Keratinocyte (primary cell): ENCODE data around the gene KIF1B. TPM values are rescaled to one million over a fixed set of nuclear protein-coding genes. Genes with fewer than 3 reads are reported as not detected.
A peak's percentile ranks its signal among the peaks of the same experiment; 100 is the strongest.

Experiments used
- DNase-seq: peaks from one replicate; pipeline ENCODE4 v3.0.0-alpha.2; 2011; ENCODE audit warnings: low read depth, missing footprints, low spot score
- FAIRE-seq: peaks from 2 replicates; lab custom pipeline; 2011; peaks lifted over from hg19 to GRCh38; lab: Jason Lieb, UNC
- H2AFZ ChIP-seq: 2 replicates; pipeline ENCODE4 v1.6.0; 2012; ENCODE audit warnings: low read length, control low read depth, inconsistent platforms; ENCODE audit not compliant: control insufficient read depth
- H3K27ac ChIP-seq: 2 replicates; pipeline ENCODE4 v1.5.1; 2011; ENCODE audit warnings: low read length; ENCODE audit not compliant: control insufficient read depth, insufficient read depth
- H3K27me3 ChIP-seq: 3 replicates; pipeline ENCODE4 v1.6.0; 2011; ENCODE audit warnings: low read length; ENCODE audit not compliant: control insufficient read depth, insufficient read depth; ENCODE audit errors: extremely low read depth
- H3K36me3 ChIP-seq, 2 experiments: 2 replicates in 1 of 2; 3 replicates in 1 of 2; pipeline ENCODE4 v1.5.1; 2011; ENCODE audit warnings: low read length in 2 of 2, mild to moderate bottlenecking in 1 of 2; ENCODE audit not compliant: control insufficient read depth in 2 of 2, insufficient read depth in 2 of 2; ENCODE audit errors: extremely low read depth in 1 of 2
- H3K4me1 ChIP-seq: 3 replicates; pipeline ENCODE4 v1.5.1; 2011; ENCODE audit warnings: low read length; ENCODE audit not compliant: control insufficient read depth, insufficient read depth; ENCODE audit errors: extremely low read depth
- H3K4me2 ChIP-seq: 3 replicates; pipeline ENCODE4 v1.6.0; 2011; ENCODE audit warnings: low read depth, low read length; ENCODE audit not compliant: control insufficient read depth, insufficient read depth; ENCODE audit errors: extremely low read depth
- H3K4me3 ChIP-seq, 3 experiments: fragments of 200-600 bp in 1 of 3; sonication (generic) in 1 of 3; 2 replicates in 2 of 3; 3 replicates in 1 of 3; pipeline ENCODE4 v1.5.1; 2011 to 2016; ENCODE audit warnings: low read length in 3 of 3, mild to moderate bottlenecking in 3 of 3, control low read depth in 2 of 3, inconsistent platforms in 1 of 3, low read depth in 1 of 3, mixed read lengths in 1 of 3, mixed run types in 1 of 3, moderate library complexity in 1 of 3; ENCODE audit not compliant: control insufficient read depth in 2 of 3, insufficient read depth in 2 of 3; ENCODE audit errors: extremely low read depth in 1 of 3
- H3K79me2 ChIP-seq: 2 replicates; pipeline ENCODE4 v1.6.0; 2012; ENCODE audit warnings: low read length; ENCODE audit not compliant: control insufficient read depth, insufficient read depth
- H3K9ac ChIP-seq: 3 replicates; pipeline ENCODE4 v1.6.0; 2011; ENCODE audit warnings: low read length; ENCODE audit not compliant: control insufficient read depth, insufficient read depth; ENCODE audit errors: extremely low read depth
- H3K9me1 ChIP-seq: 3 replicates; pipeline ENCODE4 v1.6.0; 2011; ENCODE audit warnings: low read length; ENCODE audit not compliant: control insufficient read depth, insufficient read depth; ENCODE audit errors: extremely low read depth
- H3K9me3 ChIP-seq: 2 replicates; pipeline ENCODE4 v1.5.1; 2012; ENCODE audit warnings: low read depth, low read length; ENCODE audit not compliant: control insufficient read depth
- H4K20me1 ChIP-seq: 3 replicates; pipeline ENCODE4 v1.6.0; 2011; ENCODE audit warnings: low read length; ENCODE audit not compliant: control insufficient read depth, insufficient read depth; ENCODE audit errors: extremely low read depth
- CTCF ChIP-seq, 3 experiments: IDR thresholded peaks in 1 of 3; conservative IDR thresholded peaks in 1 of 3; optimal IDR thresholded peaks in 1 of 3; 2 replicates in 2 of 3; 3 replicates in 1 of 3; pipeline versions ENCODE3 to v1.5.1; 2011; ENCODE audit warnings: low read length in 3 of 3, mild to moderate bottlenecking in 3 of 3, moderate library complexity in 2 of 3, control low read depth in 1 of 3, inconsistent platforms in 1 of 3; ENCODE audit not compliant: insufficient read depth in 2 of 3; ENCODE audit errors: extremely low read depth in 1 of 3
- EZH2 ChIP-seq: IDR thresholded peaks from one replicate; pipeline ENCODE4 v1.6.1; 2012; ENCODE audit warnings: inconsistent platforms, mild to moderate bottlenecking, low read length, moderate library complexity
- dilution Hi-C: fragments of 300-500 bp; cut with MboI; formaldehyde crosslinking; loops from one replicate; pipeline ENCODE4 v1.7.0; 2020; ENCODE audit warnings: low sequenced_read_pairs; ENCODE audit not compliant: extremely low pct_ligation_motif_present
- polyA plus RNA-seq, 5 experiments: library from polyadenylated mRNA; depleted of rRNA in 3 of 5; stranded (reverse) in 3 of 5; stranded (forward) in 1 of 5; unstranded in 1 of 5; fragments of >200 nt; gene quantifications; 1 replicate in 1 of 5; 2 replicates in 3 of 5; 3 replicates in 1 of 5; pipeline versions ENCODE4 v1.2.1 to v1.2.3, GENCODE V29; 2011 to 2012; ENCODE audit warnings: missing spikeins in 2 of 5, low read depth in 1 of 5, low replicate concordance in 1 of 5

The KIF1B gene
- polyA plus RNA-seq, 1 donor (not counting 4 experiments of a cell fraction or from before 2014, with no cell fraction given): 15.1 TPM

GRCh38 chr1:10402729-10403274, 192.4 kb downstream of the KIF1B start:
- Histone ChIP-seq H3K27ac (peak overlapping the region; percentile 14), H3K36me3 (peaks cover 19 to 30% of the 10 kb centered on the region in 2 experiments), H3K4me3 (no peak overlapping the region), H3K9ac (no peak overlapping the region), H3K9me1 (no peaks in the 10 kb centered on the region), H3K79me2 (peaks cover 23% of the 10 kb centered on the region), H3K9me3 (no peaks in the 10 kb centered on the region), H3K4me1 (peaks cover 7% of the 10 kb centered on the region), H2AFZ (no peak overlapping the region), H4K20me1 (peaks cover 3% of the 10 kb centered on the region), H3K27me3 (no peaks in the 10 kb centered on the region), H3K4me2 (no peak overlapping the region)
- FAIRE-seq (no peak), DNase-seq (no peak)
- TF ChIP-seq EZH2 (no peak), CTCF (optimal IDR thresholded peaks at IDR 0.05 in 1 of 3, IDR thresholded peaks at IDR 0.05 in 1 of 3, conservative IDR thresholded peaks at IDR 0.05 in 1 of 3; ENCODE audit: extremely low read depth in 1 of 3, insufficient read depth in 2 of 3, low read length in 3 of 3) (no peak)
- dilution Hi-C loops: no loop called here

- peaks cover 40 to 54% of the 10 kb centered on the region in 2 experiments for H3K36me3 ChIP-seq
- FAIRE-seq: no peak
- TF ChIP-seq EZH2: no peak
- TF ChIP-seq CTCF (optimal IDR thresholded peaks at IDR 0.05 in 1 of 3, IDR thresholded peaks at IDR 0.05 in 1 of 3, conservative IDR thresholded peaks at IDR 0.05 in 1 of 3; ENCODE audit: extremely low read depth in 1 of 3, insufficient read depth in 2 of 3, low read length in 3 of 3): no peak
These were observed 196.8 kb downstream of the KIF1B start for GRCh38 chr1:10407201-10407600.

More at GRCh38 chr1:10407201-10407600, 196.8 kb downstream of the KIF1B start:
- Histone ChIP-seq H3K9me3 (no peaks in the 10 kb centered on the region), H3K4me3 (no peak overlapping the region), H3K9ac (no peak overlapping the region), H3K27ac (no peak overlapping the region), H3K79me2 (no peaks in the 10 kb centered on the region), H3K4me1 (no peaks in the 10 kb centered on the region), H2AFZ (no peak overlapping the region), H4K20me1 (peaks cover 3% of the 10 kb centered on the region), H3K4me2 (no peak overlapping the region), H3K9me1 (no peaks in the 10 kb centered on the region), H3K27me3 (no peaks in the 10 kb centered on the region)
- DNase-seq: no peak
- dilution Hi-C loops: no loop called here
